Measurements from ENCODE around the gene RSU1. TPM values are rescaled to one million over a fixed set of nuclear protein-coding genes. Genes with fewer than 3 reads are reported as not detected.

RSU1 gene
- total RNA-seq, 1 experiment from 2014 or later: 29.5 TPM

DNA sequence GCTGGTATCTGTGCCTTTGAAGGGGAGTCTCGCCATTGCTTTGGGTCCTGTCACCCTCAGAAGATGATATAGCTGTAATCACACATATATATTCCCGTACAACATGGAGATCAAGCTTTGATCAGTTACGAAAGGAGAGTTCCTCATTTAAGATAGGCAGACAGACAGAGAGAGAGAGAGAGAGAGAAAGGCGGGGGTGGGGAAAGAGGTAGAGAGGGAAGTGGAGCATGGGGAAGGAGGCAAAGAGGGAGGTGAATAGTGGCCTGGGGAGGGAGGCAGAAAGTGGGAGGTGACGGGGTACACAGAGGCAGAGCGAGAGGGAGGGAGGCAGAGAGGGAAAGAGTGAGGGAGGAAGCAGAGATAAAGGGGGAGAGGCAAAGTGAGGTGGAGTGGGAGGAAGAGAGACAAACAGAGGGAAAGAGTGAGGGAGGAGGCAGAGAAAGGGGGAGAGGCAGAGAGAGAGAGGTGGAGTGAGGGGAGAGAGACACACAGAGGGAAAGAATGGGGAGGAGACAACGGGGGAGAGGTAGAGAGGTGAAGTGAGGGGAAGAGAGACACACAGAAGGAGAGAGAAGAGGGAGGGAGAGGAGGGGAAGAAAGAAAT is 250.9 kb downstream of the RSU1 start:
- no peak overlapping the region for H3K4me3 ChIP-seq (replicated peaks in 1 of 2; ENCODE audit: low read depth in 1 of 2, low read length in 2 of 2)
- RAD21 ChIA-PET (ENCODE audit: low non-redundant PET in 1 of 2, low total read pairs in 2 of 2, uncharacterized antibody in 2 of 2, unreplicated experiment in 2 of 2): no interaction called here
- no peak for DNase-seq (ENCODE audit: low read depth, low spot score)
- no peak overlapping the region for H2AFZ ChIP-seq (ENCODE audit: low read depth, low read length, poor library complexity, severe bottlenecking)
- no peak overlapping the region for H3K9ac ChIP-seq (ENCODE audit: low read length)
- CTCF ChIA-PET: no interaction called here
- no peak for ATAC-seq
- no peaks in the 10 kb centered on the region for H3K9me2 ChIP-seq (ENCODE audit: insufficient read depth)
- H4K20me1 ChIP-seq (ENCODE audit: insufficient read depth): no peaks in the 10 kb centered on the region; the same call in 1 of the 2 replicates
- intact Hi-C loops (cut with micrococcal nuclease): no loop called here
- no TSS peak for BruUV-seq (replicated peaks)
- TF ChIP-seq, protein P1, sequence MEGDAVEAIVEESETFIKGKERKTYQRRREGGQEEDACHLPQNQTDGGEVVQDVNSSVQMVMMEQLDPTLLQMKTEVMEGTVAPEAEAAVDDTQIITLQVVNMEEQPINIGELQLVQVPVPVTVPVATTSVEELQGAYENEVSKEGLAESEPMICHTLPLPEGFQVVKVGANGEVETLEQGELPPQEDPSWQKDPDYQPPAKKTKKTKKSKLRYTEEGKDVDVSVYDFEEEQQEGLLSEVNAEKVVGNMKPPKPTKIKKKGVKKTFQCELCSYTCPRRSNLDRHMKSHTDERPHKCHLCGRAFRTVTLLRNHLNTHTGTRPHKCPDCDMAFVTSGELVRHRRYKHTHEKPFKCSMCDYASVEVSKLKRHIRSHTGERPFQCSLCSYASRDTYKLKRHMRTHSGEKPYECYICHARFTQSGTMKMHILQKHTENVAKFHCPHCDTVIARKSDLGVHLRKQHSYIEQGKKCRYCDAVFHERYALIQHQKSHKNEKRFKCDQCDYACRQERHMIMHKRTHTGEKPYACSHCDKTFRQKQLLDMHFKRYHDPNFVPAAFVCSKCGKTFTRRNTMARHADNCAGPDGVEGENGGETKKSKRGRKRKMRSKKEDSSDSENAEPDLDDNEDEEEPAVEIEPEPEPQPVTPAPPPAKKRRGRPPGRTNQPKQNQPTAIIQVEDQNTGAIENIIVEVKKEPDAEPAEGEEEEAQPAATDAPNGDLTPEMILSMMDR (IDR thresholded peaks at IDR 0.05 in 2 of 3, conservative IDR thresholded peaks at IDR 0.05 in 1 of 3; ENCODE audit: borderline replicate concordance in 1 of 3, insufficient read depth in 1 of 3, low read depth in 2 of 3, low read length in 2 of 3): no peak
- TF ChIP-seq, protein P2, sequence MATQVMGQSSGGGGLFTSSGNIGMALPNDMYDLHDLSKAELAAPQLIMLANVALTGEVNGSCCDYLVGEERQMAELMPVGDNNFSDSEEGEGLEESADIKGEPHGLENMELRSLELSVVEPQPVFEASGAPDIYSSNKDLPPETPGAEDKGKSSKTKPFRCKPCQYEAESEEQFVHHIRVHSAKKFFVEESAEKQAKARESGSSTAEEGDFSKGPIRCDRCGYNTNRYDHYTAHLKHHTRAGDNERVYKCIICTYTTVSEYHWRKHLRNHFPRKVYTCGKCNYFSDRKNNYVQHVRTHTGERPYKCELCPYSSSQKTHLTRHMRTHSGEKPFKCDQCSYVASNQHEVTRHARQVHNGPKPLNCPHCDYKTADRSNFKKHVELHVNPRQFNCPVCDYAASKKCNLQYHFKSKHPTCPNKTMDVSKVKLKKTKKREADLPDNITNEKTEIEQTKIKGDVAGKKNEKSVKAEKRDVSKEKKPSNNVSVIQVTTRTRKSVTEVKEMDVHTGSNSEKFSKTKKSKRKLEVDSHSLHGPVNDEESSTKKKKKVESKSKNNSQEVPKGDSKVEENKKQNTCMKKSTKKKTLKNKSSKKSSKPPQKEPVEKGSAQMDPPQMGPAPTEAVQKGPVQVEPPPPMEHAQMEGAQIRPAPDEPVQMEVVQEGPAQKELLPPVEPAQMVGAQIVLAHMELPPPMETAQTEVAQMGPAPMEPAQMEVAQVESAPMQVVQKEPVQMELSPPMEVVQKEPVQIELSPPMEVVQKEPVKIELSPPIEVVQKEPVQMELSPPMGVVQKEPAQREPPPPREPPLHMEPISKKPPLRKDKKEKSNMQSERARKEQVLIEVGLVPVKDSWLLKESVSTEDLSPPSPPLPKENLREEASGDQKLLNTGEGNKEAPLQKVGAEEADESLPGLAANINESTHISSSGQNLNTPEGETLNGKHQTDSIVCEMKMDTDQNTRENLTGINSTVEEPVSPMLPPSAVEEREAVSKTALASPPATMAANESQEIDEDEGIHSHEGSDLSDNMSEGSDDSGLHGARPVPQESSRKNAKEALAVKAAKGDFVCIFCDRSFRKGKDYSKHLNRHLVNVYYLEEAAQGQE (IDR thresholded peaks at IDR 0.05; ENCODE audit: low read depth): no peak
- TF ChIP-seq ZFX (IDR thresholded peaks at IDR 0.05) (no peak), EZH2phosphoT487 (IDR thresholded peaks at IDR 0.05; ENCODE audit: borderline replicate concordance) (no peak), CEBPB (IDR thresholded peaks at IDR 0.05; ENCODE audit: low read depth) (no peak), ZNF274 (IDR thresholded peaks at IDR 0.05; ENCODE audit: low read depth, low read length) (no peak), EZH2 (IDR thresholded peaks at IDR 0.05) (no peak), RAD21 (IDR thresholded peaks at IDR 0.05; ENCODE audit: low read depth) (no peak), YY1 (IDR thresholded peaks at IDR 0.05; ENCODE audit: extremely low read depth, insufficient replicate concordance, low read depth, low read length) (no peak), ELF1 (IDR thresholded peaks at IDR 0.05; ENCODE audit: borderline replicate concordance, low read depth) (no peak), SIN3A (IDR thresholded peaks at IDR 0.05; ENCODE audit: low read depth) (no peak)
- TF ChIP-seq, protein P3, sequence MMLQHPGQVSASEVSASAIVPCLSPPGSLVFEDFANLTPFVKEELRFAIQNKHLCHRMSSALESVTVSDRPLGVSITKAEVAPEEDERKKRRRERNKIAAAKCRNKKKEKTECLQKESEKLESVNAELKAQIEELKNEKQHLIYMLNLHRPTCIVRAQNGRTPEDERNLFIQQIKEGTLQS (IDR thresholded peaks at IDR 0.05): no peak
- H3K4me2 ChIP-seq (ENCODE audit: low read length): no peak overlapping the region
- POLR2A ChIA-PET: no interaction called here
- H3K27me3 ChIP-seq (ENCODE audit: insufficient read depth, low read length): no peaks in the 10 kb centered on the region
- no peaks in the 10 kb centered on the region for H3K4me1 ChIP-seq (ENCODE audit: control insufficient read depth in 1 of 2, insufficient read depth in 2 of 2, low read length in 2 of 2)
- no peak overlapping the region for H3K27ac ChIP-seq (ENCODE audit: low read depth, low read length)
- H3K79me2 ChIP-seq (ENCODE audit: insufficient read depth, low read length): no peaks in the 10 kb centered on the region
- no peaks in the 10 kb centered on the region for H3K9me3 ChIP-seq (ENCODE audit: control insufficient read depth in 1 of 2, insufficient read depth in 1 of 2, low read depth in 1 of 2, low read length in 2 of 2)
- H3K36me3 ChIP-seq (ENCODE audit: control insufficient read depth in 1 of 2, insufficient read depth in 2 of 2, low read length in 2 of 2): no peaks in the 10 kb centered on the region
